Heart right ventricle (tissue), 16 donors: ENCODE measurements around the gene MAP7. TPM values are rescaled to one million over a fixed set of nuclear protein-coding genes. Genes with fewer than 3 reads are reported as not detected.

Source experiments
- ATAC-seq, 8 donors: fragments of 200-7000 bp; cut with Tn5 transposase; one replicate each; pipeline ENCODE4 v1.9.1; 2020; ENCODE audit warnings: mild to moderate bottlenecking in 8 of 8, moderate library complexity in 8 of 8, moderate number of reproducible peaks in 1 of 8
- DNase-seq, 2 donors: peaks; one replicate each; pipeline ENCODE4 v3.0.0-alpha.2; 2020
- H3K27ac ChIP-seq, 10 donors: fragments of 200-600 bp; sonication (generic) in 2 of 10; one replicate each; pipeline versions ENCODE4 v1.5.0 to v1.8.0; 2020 to 2022; ENCODE audit warnings: mild to moderate bottlenecking in 3 of 10
- H3K27me3 ChIP-seq, 7 donors: fragments of 200-600 bp; one replicate each; pipeline ENCODE4 v1.8.0; 2021 to 2022; ENCODE audit warnings: mild to moderate bottlenecking in 2 of 7
- H3K36me3 ChIP-seq, 9 donors: fragments of 200-600 bp; sonication (generic) in 1 of 9; one replicate each; pipeline versions ENCODE4 v1.5.0 to v1.8.0; 2020 to 2022; ENCODE audit warnings: mild to moderate bottlenecking in 2 of 9
- H3K4me1 ChIP-seq, 9 donors: fragments of 200-600 bp; sonication (generic) in 1 of 9; one replicate each; pipeline versions ENCODE4 v1.5.0 to v1.8.0; 2020 to 2022; ENCODE audit warnings: mild to moderate bottlenecking in 4 of 9
- H3K4me3 ChIP-seq, 10 donors: fragments of 200-600 bp; sonication (generic) in 2 of 10; one replicate each; pipeline versions ENCODE4 v1.5.0 to v1.8.0; 2020 to 2022; ENCODE audit warnings: mild to moderate bottlenecking in 7 of 10, moderate library complexity in 2 of 10
- H3K9me3 ChIP-seq, 11 donors: fragments of 200-600 bp in 10 of 11; sonication (generic) in 2 of 11; one replicate each; pipeline versions ENCODE4 v1.5.0 to v1.8.0; 2013 to 2022; ENCODE audit warnings: mild to moderate bottlenecking in 2 of 11, control low read depth in 1 of 11, moderate library complexity in 1 of 11
- WGBS, 2 donors: extraction: QIAGEN DNeasy Blood & Tissue Kit; methylation state at CpG; one replicate each; pipeline ENCODE4 v1.1.7; 2013; ENCODE audit warnings: inconsistent platforms in 1 of 2; 5-methylcytosine and 5-hydroxymethylcytosine counted together
- intact Hi-C, 10 donors: fragments of 100-400 bp; cut with DNase I; formaldehyde crosslinking; loops; one replicate each; pipeline versions ENCODE4 v1.11.1 to v1.14.2; 2022
- polyA plus RNA-seq, 2 donors: library from polyadenylated mRNA; stranded (reverse); fragments of 200-250 nt; gene quantifications; one replicate each; pipeline ENCODE4 v1.2.3, GENCODE V29; 2013
- total RNA-seq, 10 donors: library from RNA; stranded (reverse); fragmentation: NEBNext Ultra II Directional in 3 of 10; extraction: Animal tissue kit (Norgen Biotek cat#: 25700) in 3 of 10; gene quantifications; one replicate each; pipeline versions ENCODE4 v1.2.1 to v1.2.4, GENCODE V29; 2021 to 2023
- TF ChIP-seq, protein P1 (sequence below), 9 donors: fragments of 200-600 bp; sonication (generic) in 2 of 9; IDR thresholded peaks; one replicate each; pipeline versions ENCODE4 v1.5.0 to v1.8.0; 2021 to 2022; ENCODE audit warnings: antibody characterized with exemption in 9 of 9, mild to moderate bottlenecking in 5 of 9, moderate library complexity in 1 of 9
- donor health status: Arrhythmogenic right ventricular cardiomyopathy.
- donor health status: ischemic (EF 13 %, LVEDD 7.1; RV severe dilation, severe dysfunction).
- donor health status: healthy with polysubstance abuse.
- donor health status: DM: no; HTN: yes; CAD: no.
- donor health status: DM: no; HTN: no; CAD: no.
- donor health status: ischemic (EF 25% LVEDD 6.9; RV normal size, moderate dysfunction).
- donor health status: ischemic (EF 25% LVEDD 5.7; RV mildly dilated, moderate dysfunction).
- donor health status: healthy.
- donor health status: DM: yes; HTN: yes; CAD: no.
- donor health status: Ischemic cardiomyopathy.
- donor health status: ischemic (EF 35%, LVEDD 5.7; RV mildly dilated, moderate dysfunction).
- donor health status: nonischemic (EF 11% LVEDD 7.7; RV severe dilation, severe dysfunction).
- donor health status: DM: yes; HTN: yes; CAD: no.
- donor health status: PGD.
- donor health status: ischemic (EF 29% LVEDD 5.4; RV normal size, mild dysfunction).
- donor health status: nonischemic (EF 23%, LVEDD 6.1; RV moderate dilation, normal function).

MAP7 gene
- total and polyA plus RNA-seq, 12 donors: 0.48 to 4.1 (median 2.3) TPM

DNA sequence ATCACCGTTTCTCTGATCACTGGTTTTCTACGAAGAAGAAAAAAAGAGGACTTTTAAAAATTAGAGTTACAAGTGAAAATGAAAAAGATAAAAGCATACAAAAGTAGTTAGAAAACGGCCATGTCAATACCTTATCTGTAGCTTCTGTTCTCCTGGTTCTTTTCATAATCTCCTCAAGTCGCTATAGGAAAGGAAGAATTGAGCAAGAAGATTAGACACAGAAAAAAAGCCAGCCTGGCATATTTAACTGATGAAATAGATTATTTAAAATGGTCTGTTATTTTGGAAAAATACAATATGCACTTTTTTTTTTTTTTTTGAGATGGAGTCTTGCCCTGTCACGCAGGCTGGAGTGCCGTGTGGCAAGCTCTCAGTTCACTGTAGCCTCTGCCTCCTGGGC is 190.4 kb downstream of the MAP7 start:
- intact Hi-C loops: no loop called here
- DNase-seq (no peak), ATAC-seq (no peak)
- TF ChIP-seq, protein P1, sequence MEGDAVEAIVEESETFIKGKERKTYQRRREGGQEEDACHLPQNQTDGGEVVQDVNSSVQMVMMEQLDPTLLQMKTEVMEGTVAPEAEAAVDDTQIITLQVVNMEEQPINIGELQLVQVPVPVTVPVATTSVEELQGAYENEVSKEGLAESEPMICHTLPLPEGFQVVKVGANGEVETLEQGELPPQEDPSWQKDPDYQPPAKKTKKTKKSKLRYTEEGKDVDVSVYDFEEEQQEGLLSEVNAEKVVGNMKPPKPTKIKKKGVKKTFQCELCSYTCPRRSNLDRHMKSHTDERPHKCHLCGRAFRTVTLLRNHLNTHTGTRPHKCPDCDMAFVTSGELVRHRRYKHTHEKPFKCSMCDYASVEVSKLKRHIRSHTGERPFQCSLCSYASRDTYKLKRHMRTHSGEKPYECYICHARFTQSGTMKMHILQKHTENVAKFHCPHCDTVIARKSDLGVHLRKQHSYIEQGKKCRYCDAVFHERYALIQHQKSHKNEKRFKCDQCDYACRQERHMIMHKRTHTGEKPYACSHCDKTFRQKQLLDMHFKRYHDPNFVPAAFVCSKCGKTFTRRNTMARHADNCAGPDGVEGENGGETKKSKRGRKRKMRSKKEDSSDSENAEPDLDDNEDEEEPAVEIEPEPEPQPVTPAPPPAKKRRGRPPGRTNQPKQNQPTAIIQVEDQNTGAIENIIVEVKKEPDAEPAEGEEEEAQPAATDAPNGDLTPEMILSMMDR (IDR thresholded peaks at IDR 0.05): no peak
- H3K27ac ChIP-seq: no peak overlapping the region
- no peaks in the 10 kb centered on the region for H3K4me1 ChIP-seq
- H3K4me3 ChIP-seq: no peak overlapping the region
- 78 to 83% methylated on average over 6 of the region's 6 CpGs for WGBS, 2 donors
- H3K36me3 ChIP-seq: peaks cover 0 to 15% (median 0%) of the 10 kb centered on the region in 9 donors
- H3K27me3 ChIP-seq: no peaks in the 10 kb centered on the region
- H3K9me3 ChIP-seq: no peaks in the 10 kb centered on the region

DNA sequence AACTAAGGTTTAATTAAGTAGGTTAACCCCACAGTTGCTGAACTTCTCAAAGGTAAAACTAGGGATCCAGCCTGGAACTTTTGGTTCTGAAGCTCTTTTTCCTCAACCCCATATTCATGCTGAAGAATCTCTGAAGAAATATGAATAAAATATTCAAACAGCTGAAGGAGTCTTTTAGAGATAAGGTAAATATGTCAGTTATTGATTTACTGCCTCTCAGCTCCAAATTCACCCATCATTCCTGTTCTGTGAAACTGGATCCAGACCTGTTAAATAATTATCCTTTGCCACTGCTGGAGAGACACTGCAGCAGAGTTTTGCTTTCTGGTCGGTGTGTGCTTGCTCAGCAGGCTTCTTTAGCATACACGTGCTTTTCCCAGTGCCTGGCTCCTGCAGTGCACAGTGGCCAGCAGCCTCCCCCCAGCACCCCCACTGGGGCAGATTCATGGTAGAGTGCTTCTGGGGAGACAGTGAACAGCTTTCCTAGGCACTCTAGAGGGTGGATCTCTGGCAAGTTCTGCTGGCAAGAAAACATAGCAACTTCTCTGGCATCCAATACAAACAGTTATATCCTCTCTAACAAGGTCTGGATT is 198.6 kb downstream of the MAP7 start:
- ATAC-seq (peak in 1 of 8 donors; percentile 42), DNase-seq (no peak)
- TF ChIP-seq, protein P1 (IDR thresholded peaks at IDR 0.05): no peak
- Histone ChIP-seq H3K27ac (no peak overlapping the region), H3K4me1 (no peaks in the 10 kb centered on the region), H3K4me3 (no peak overlapping the region), H3K27me3 (no peaks in the 10 kb centered on the region), H3K9me3 (no peaks in the 10 kb centered on the region), H3K36me3 (no peaks in the 10 kb centered on the region)
- intact Hi-C loops: no loop called here
- WGBS, 2 donors: 12 to 19% methylated on average over 2 of the region's 2 CpGs

DNA sequence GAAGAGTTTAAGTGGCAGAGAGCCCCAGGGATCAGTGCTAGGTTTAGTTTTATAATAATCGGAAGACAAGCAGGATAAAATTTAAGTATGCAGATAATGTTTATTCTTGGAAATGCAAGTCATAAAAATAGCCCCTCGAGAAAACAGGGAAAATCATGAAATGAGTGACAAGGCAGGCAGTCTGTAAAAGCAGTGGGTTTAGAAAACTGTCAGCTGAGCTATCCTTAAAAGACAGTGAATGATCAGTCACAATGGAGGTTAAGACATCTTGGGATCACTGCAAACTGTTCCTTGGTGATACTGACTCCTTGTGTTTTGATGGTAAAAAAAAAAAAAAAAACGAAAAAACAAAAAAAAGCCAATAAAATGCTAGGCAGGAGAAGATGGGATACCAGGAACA is 199.3 kb downstream of the MAP7 start:
- intact Hi-C loops: no loop called here
- no peak for ATAC-seq
- WGBS, 2 donors: 65 to 72% methylated on average over 3 of the region's 3 CpGs

DNA sequence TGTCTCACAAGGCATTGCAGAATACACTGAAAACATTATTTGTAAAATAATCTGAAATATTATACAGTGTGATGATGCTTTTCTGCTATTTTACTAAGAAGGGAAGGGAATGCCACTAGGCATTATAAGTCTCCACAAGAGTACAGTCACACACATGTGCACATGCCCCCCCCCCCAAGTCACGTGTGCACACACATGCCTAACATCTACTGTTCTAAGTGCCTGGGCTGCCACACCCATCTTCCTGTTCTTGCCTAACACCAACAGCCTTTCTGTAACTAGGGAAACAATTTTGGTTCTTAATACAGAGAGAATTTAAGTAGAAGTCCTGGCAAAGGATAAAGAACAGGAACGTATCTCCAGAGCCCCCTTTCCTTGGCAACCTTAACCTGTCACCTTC is 202.4 kb downstream of the MAP7 start:
- no peak for DNase-seq
- H3K4me3 ChIP-seq: no peak overlapping the region
- no peaks in the 10 kb centered on the region for H3K27me3 ChIP-seq
- 55 to 67% methylated on average over 2 of the region's 2 CpGs for WGBS, 2 donors
- H3K27ac ChIP-seq: no peak overlapping the region
- H3K9me3 ChIP-seq: no peaks in the 10 kb centered on the region
- TF ChIP-seq, protein P1 (IDR thresholded peaks at IDR 0.05): no peak
- H3K36me3 ChIP-seq: no peaks in the 10 kb centered on the region
- no peaks in the 10 kb centered on the region for H3K4me1 ChIP-seq
- intact Hi-C loops: no loop called here
- no peak for ATAC-seq

More for the DNA sequence above, 199.3 kb downstream of the MAP7 start:
- no peak overlapping the region for H3K27ac ChIP-seq
- H3K36me3 ChIP-seq: no peaks in the 10 kb centered on the region
- TF ChIP-seq, protein P1 (IDR thresholded peaks at IDR 0.05): no peak
- H3K9me3 ChIP-seq: no peaks in the 10 kb centered on the region
- no peaks in the 10 kb centered on the region for H3K27me3 ChIP-seq
- no peak overlapping the region for H3K4me3 ChIP-seq
- no peaks in the 10 kb centered on the region for H3K4me1 ChIP-seq
- DNase-seq: no peak
